Esophagus squamous epithelium (tissue), 4 donors: Measurements from ENCODE around the gene SYT12.

Source experiments
- CTCF ChIP-seq, 6 experiments: fragments of 450-650 bp in 4 of 6; fragments of 200-600 bp in 2 of 6; sonication (generic) in 2 of 6; IDR thresholded peaks; one replicate each; pipeline ENCODE4 v1.5.1; 2016 to 2019; ENCODE audit warnings: antibody characterized with exemption in 6 of 6, mild to moderate bottlenecking in 4 of 6, moderate library complexity in 4 of 6
- POLR2A ChIP-seq, 4 donors: fragments of 450-650 bp; IDR thresholded peaks; one replicate each; pipeline ENCODE4 v1.6.1; 2017; ENCODE audit warnings: antibody characterized with exemption in 4 of 4, mild to moderate bottlenecking in 4 of 4, moderate library complexity in 3 of 4

- TF ChIP-seq CTCF (IDR thresholded peaks at IDR 0.05) (no peak), POLR2A (IDR thresholded peaks at IDR 0.05) (no peak)
Measured at GRCh38 chr11:67022341-67022933, 497 bp upstream of the SYT12 start.
